HepG2 (cell line): ENCODE results near the gene KDM4B. TPM values are rescaled to one million over a fixed set of nuclear protein-coding genes. Genes with fewer than 3 reads are reported as not detected.
A peak's percentile ranks its signal among the peaks of the same experiment; 100 is the strongest.

Source experiments
- ATRX ChIP-seq: sonication (generic); formaldehyde crosslinking; IDR thresholded peaks from 2 replicates; pipeline ENCODE4 v1.4.0; 2020; ENCODE audit warnings: missing genetic modification reagents, borderline replicate concordance
- BCL6 ChIP-seq: IDR thresholded peaks from 2 replicates; pipeline ENCODE4 v1.6.1; 2016; ENCODE audit warnings: missing genetic modification reagents, missing compliant biosample characterization
- FOSL1 ChIP-seq: sonication (generic); formaldehyde crosslinking; IDR thresholded peaks from 2 replicates; pipeline ENCODE4 v1.9.0; 2021; ENCODE audit warnings: missing genetic modification reagents, borderline replicate concordance
- FOXA3 ChIP-seq: IDR thresholded peaks from 2 replicates; pipeline ENCODE4 v1.6.1; 2016; ENCODE audit warnings: missing genetic modification reagents, missing compliant biosample characterization
- GFI1 ChIP-seq: sonication (generic); formaldehyde crosslinking; IDR thresholded peaks from 2 replicates; pipeline ENCODE4 v1.5.0; 2020; ENCODE audit warnings: missing genetic modification reagents, mild to moderate bottlenecking, borderline replicate concordance
- HDAC2 ChIP-seq: sonication (generic); formaldehyde crosslinking; IDR thresholded peaks from 2 replicates; pipeline ENCODE4 v1.4.0; 2020; ENCODE audit warnings: missing genetic modification reagents
- NCOA2 ChIP-seq: sonication (generic); formaldehyde crosslinking; IDR thresholded peaks from 2 replicates; pipeline ENCODE4 v1.8.0; 2022; ENCODE audit warnings: inconsistent platforms
- NFYC ChIP-seq: IDR thresholded peaks from 2 replicates; pipeline ENCODE4 v1.6.1; 2016; ENCODE audit warnings: missing genetic modification reagents, missing compliant biosample characterization
- NR1H2 ChIP-seq: sonication (generic); formaldehyde crosslinking; IDR thresholded peaks from 2 replicates; pipeline ENCODE4 v1.8.1; 2022; ENCODE audit warnings: low read depth, missing genetic modification reagents, borderline replicate concordance
- NR2F6 ChIP-seq, 2 experiments: IDR thresholded peaks; 2 replicates each; pipeline ENCODE4 v1.6.1; 2016; ENCODE audit warnings: antibody characterized with exemption in 1 of 2, mild to moderate bottlenecking in 1 of 2
- PHF5A ChIP-seq: IDR thresholded peaks from one replicate; pipeline ENCODE4 v1.6.1; 2018; ENCODE audit warnings: low read depth, missing genetic modification reagents; ENCODE audit not compliant: unreplicated experiment
- POLR2AphosphoS5 ChIP-seq: IDR thresholded peaks from 2 replicates; pipeline ENCODE4 v1.6.1; 2012; ENCODE audit warnings: low read depth, low read length
- SOX13 ChIP-seq, 3 experiments: fragments of 450-650 bp in 1 of 3; sonication (generic) in 1 of 3; formaldehyde crosslinking in 1 of 3; IDR thresholded peaks in 2 of 3; conservative IDR thresholded peaks in 1 of 3; 2 replicates each; pipeline versions ENCODE4 v1.5.0 to v1.6.1; 2016 to 2020; ENCODE audit warnings: antibody characterized with exemption in 1 of 3, mild to moderate bottlenecking in 1 of 3, missing compliant biosample characterization in 1 of 3, missing genetic modification reagents in 1 of 3, moderate library complexity in 1 of 3
- SP5 ChIP-seq: IDR thresholded peaks from 2 replicates; pipeline ENCODE4 v1.6.1; 2016; ENCODE audit warnings: low read depth, borderline replicate concordance
- ZC3H4 ChIP-seq: sonication (generic); formaldehyde crosslinking; IDR thresholded peaks from 2 replicates; pipeline ENCODE4 v1.4.0; 2020; ENCODE audit warnings: missing genetic modification reagents, borderline replicate concordance
- ZMYM3 ChIP-seq: sonication (generic); formaldehyde crosslinking; IDR thresholded peaks from 2 replicates; pipeline ENCODE4 v1.5.1; 2020; ENCODE audit warnings: mild to moderate bottlenecking, missing genetic modification reagents
- ZNF282 ChIP-seq: fragments of 450-650 bp; IDR thresholded peaks from 2 replicates; pipeline ENCODE4 v1.6.1; 2018; ENCODE audit not compliant: partially characterized antibody
- ZNF564 ChIP-seq: sonication (generic); formaldehyde crosslinking; IDR thresholded peaks from 2 replicates; pipeline ENCODE4 v1.8.1; 2023; ENCODE audit warnings: mild to moderate bottlenecking, missing genetic modification reagents
- ZNF644 ChIP-seq: IDR thresholded peaks from 2 replicates; pipeline ENCODE4 v1.6.1; 2016; ENCODE audit warnings: low read depth
- ZNF792 ChIP-seq: IDR thresholded peaks from 2 replicates; pipeline ENCODE4 v1.6.1; 2016
- polyA plus RNA-seq, 8 experiments: library from polyadenylated mRNA; depleted of rRNA in 3 of 8; stranded (reverse) in 7 of 8; unstranded in 1 of 8; fragments of >200 nt; fragmentation: Illumina TruSeq in 4 of 8; extraction: Trizol in 4 of 8; gene quantifications; 2 replicates each; pipeline versions ENCODE4 v1.2.1 to v1.2.3, GENCODE V29; 2011 to 2016; ENCODE audit warnings: low read depth in 4 of 8, missing spikeins in 1 of 8, mixed read lengths in 1 of 8; ENCODE audit not compliant: insufficient read depth in 1 of 8
- total RNA-seq, 5 experiments: library from RNA; depleted of rRNA; stranded (reverse); fragments of >200 nt; fragmentation: Illumina TruSeq; extraction: Trizol; gene quantifications; 2 replicates each; pipeline ENCODE4 v1.2.3, GENCODE V29; 2016; ENCODE audit warnings: low read depth in 1 of 5
- TF ChIP-seq, protein P1 (sequence below): sonication (generic); formaldehyde crosslinking; IDR thresholded peaks from 2 replicates; pipeline ENCODE4 v1.8.1; 2023; ENCODE audit warnings: mild to moderate bottlenecking, moderate library complexity, missing genetic modification reagents
- TF ChIP-seq, protein P2 (sequence below): sonication (generic); formaldehyde crosslinking; IDR thresholded peaks from 2 replicates; pipeline ENCODE4 v1.5.0; 2020; ENCODE audit warnings: missing genetic modification reagents
- TF ChIP-seq, protein P3 (sequence below): sonication (generic); formaldehyde crosslinking; IDR thresholded peaks from 2 replicates; pipeline ENCODE4 v1.4.0; 2020; ENCODE audit warnings: missing genetic modification reagents
- TF ChIP-seq, protein P4 (sequence below): sonication (generic); formaldehyde crosslinking; IDR thresholded peaks from 2 replicates; pipeline ENCODE4 v1.8.1; 2023; ENCODE audit warnings: mild to moderate bottlenecking, missing genetic modification reagents
- TF ChIP-seq, protein P5 (sequence below): IDR thresholded peaks from 2 replicates; pipeline ENCODE4 v1.6.1; 2016

Gene KDM4B
- total and polyA plus RNA-seq, 2 of the 13 experiments (the other 11 are each of a cell fraction or from before 2014, with no cell fraction given) = 4.9 to 14.6 TPM

DNA sequence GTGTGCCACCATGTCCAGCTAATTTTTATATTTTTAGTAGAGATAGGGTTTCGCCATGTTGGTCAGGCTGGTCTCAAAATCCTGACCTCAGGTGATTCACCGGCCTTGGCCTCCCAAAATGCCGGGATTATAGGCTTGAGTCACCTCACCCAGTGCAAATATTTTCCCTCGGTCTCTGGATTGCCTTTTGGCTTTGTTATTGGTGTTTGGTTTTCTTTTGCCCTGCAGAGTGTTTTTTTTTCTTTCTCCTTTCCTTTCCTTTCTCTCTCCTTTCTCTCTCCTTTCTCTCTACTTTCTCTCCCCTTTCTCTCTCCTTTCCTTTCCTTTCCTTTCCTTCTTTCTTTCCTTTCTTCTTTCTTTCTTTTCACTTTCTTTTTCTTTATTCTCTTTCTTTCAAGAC is 33.2 kb downstream of the KDM4B start (continued):
- TF ChIP-seq NR2F6 (IDR thresholded peaks at IDR 0.05) (peak; percentile 89), NR2F6 (CRISPR knock-in tag; IDR thresholded peaks at IDR 0.05) (peak; percentile 92), SP5 (CRISPR knock-in tag) (peak; percentile 32; the same call in 1 of the 2 replicates), POLR2AphosphoS5 (no peak), NCOA2 (CRISPR knock-in tag) (peak; percentile 63), GFI1 (0 out of 2 replicates have a peak, but pooled peaks have one; percentile 42), PHF5A (CRISPR knock-in tag) (no peak), ZNF792 (CRISPR knock-in tag) (no peak), ZC3H4 (no peak), NFYC (CRISPR knock-in tag) (no peak), SOX13 (IDR thresholded peaks at IDR 0.05) (0 out of 2 replicates have a peak, but pooled peaks have one; percentile 48), SOX13 (CRISPR knock-in tag; conservative IDR thresholded peaks at IDR 0.05 in 1 of 2, IDR thresholded peaks at IDR 0.05 in 1 of 2) (peak in 1 of 2 experiments; percentile 91; a peak in 2 of 4 replicates), ZMYM3 (CRISPR knock-in tag) (no peak), BCL6 (CRISPR knock-in tag) (0 out of 2 replicates have a peak, but pooled peaks have one; percentile 25), ATRX (CRISPR knock-in tag) (no peak), ZNF564 (CRISPR knock-in tag) (no peak), FOSL1 (CRISPR knock-in tag) (peak; percentile 82), HDAC2 (CRISPR knock-in tag) (peak; percentile 64; the same call in 1 of the 2 replicates), ZNF282 (no peak), ZNF644 (peak; percentile 51), NR1H2 (no peak), FOXA3 (CRISPR knock-in tag) (peak; percentile 56; the same call in 1 of the 2 replicates)
- TF ChIP-seq, protein P1, sequence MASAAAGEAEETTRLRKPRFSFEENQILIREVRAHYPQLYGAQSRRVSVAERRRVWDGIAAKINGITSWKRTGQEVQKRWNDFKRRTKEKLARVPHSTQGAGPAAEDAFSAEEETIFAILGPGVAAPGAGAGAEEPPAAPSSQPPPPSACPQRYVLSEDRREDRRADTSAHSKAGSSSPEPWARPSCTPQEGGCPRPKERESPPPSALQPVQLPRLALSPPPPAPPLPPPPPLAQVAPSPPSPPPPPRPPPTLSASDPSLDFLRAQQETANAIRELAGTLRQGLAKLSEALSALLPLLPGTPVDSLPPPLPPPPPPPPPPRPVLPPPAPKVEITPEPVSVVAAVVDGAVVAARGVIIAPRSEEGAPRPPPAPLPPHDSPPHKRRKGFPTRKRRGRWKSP (CRISPR knock-in tag) = peak; percentile 60; the same call in 1 of the 2 replicates
- TF ChIP-seq, protein P2, sequence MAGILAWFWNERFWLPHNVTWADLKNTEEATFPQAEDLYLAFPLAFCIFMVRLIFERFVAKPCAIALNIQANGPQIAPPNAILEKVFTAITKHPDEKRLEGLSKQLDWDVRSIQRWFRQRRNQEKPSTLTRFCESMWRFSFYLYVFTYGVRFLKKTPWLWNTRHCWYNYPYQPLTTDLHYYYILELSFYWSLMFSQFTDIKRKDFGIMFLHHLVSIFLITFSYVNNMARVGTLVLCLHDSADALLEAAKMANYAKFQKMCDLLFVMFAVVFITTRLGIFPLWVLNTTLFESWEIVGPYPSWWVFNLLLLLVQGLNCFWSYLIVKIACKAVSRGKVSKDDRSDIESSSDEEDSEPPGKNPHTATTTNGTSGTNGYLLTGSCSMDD (CRISPR knock-in tag) = no peak
- TF ChIP-seq, protein P3, sequence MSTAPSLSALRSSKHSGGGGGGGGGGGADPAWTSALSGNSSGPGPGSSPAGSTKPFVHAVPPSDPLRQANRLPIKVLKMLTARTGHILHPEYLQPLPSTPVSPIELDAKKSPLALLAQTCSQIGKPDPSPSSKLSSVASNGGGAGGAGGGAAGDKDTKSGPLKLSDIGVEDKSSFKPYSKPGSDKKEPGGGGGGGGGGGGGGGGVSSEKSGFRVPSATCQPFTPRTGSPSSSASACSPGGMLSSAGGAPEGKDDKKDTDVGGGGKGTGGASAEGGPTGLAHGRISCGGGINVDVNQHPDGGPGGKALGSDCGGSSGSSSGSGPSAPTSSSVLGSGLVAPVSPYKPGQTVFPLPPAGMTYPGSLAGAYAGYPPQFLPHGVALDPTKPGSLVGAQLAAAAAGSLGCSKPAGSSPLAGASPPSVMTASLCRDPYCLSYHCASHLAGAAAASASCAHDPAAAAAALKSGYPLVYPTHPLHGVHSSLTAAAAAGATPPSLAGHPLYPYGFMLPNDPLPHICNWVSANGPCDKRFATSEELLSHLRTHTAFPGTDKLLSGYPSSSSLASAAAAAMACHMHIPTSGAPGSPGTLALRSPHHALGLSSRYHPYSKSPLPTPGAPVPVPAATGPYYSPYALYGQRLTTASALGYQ = no peak
- TF ChIP-seq, protein P4, sequence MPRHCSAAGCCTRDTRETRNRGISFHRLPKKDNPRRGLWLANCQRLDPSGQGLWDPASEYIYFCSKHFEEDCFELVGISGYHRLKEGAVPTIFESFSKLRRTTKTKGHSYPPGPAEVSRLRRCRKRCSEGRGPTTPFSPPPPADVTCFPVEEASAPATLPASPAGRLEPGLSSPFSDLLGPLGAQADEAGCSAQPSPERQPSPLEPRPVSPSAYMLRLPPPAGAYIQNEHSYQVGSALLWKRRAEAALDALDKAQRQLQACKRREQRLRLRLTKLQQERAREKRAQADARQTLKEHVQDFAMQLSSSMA (CRISPR knock-in tag) = no peak
- TF ChIP-seq, protein P5, sequence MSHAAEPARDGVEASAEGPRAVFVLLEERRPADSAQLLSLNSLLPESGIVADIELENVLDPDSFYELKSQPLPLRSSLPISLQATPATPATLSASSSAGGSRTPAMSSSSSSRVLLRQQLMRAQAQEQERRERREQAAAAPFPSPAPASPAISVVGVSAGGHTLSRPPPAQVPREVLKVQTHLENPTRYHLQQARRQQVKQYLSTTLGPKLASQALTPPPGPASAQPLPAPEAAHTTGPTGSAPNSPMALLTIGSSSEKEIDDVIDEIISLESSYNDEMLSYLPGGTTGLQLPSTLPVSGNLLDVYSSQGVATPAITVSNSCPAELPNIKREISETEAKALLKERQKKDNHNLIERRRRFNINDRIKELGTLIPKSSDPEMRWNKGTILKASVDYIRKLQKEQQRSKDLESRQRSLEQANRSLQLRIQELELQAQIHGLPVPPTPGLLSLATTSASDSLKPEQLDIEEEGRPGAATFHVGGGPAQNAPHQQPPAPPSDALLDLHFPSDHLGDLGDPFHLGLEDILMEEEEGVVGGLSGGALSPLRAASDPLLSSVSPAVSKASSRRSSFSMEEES (CRISPR knock-in tag) = 0 out of 2 replicates have a peak, but pooled peaks have one; percentile 32
